Retinal pigment epithelial cell (primary cell): ENCODE data around the gene PIMREG.

Source experiments
- DNase-seq: peaks from one replicate; pipeline ENCODE4 v3.0.0-alpha.2; 2010; ENCODE audit warnings: low read depth
- H3K4me3 ChIP-seq: 2 replicates; pipeline ENCODE4 v1.5.1; 2011; ENCODE audit warnings: mild to moderate bottlenecking, low read length, control low read depth, moderate library complexity
- TF ChIP-seq, protein P1 (sequence below): conservative IDR thresholded peaks from 2 replicates; pipeline ENCODE4 v1.5.1; 2011; ENCODE audit warnings: low read depth, low read length, control low read depth, inconsistent platforms

Gene PIMREG

GRCh38 chr17:6474376-6474775 is 30.1 kb downstream of the PIMREG start:
- TF ChIP-seq, protein P1, sequence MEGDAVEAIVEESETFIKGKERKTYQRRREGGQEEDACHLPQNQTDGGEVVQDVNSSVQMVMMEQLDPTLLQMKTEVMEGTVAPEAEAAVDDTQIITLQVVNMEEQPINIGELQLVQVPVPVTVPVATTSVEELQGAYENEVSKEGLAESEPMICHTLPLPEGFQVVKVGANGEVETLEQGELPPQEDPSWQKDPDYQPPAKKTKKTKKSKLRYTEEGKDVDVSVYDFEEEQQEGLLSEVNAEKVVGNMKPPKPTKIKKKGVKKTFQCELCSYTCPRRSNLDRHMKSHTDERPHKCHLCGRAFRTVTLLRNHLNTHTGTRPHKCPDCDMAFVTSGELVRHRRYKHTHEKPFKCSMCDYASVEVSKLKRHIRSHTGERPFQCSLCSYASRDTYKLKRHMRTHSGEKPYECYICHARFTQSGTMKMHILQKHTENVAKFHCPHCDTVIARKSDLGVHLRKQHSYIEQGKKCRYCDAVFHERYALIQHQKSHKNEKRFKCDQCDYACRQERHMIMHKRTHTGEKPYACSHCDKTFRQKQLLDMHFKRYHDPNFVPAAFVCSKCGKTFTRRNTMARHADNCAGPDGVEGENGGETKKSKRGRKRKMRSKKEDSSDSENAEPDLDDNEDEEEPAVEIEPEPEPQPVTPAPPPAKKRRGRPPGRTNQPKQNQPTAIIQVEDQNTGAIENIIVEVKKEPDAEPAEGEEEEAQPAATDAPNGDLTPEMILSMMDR: no peak
- no peak overlapping the region for H3K4me3 ChIP-seq
- DNase-seq: no peak

DNA sequence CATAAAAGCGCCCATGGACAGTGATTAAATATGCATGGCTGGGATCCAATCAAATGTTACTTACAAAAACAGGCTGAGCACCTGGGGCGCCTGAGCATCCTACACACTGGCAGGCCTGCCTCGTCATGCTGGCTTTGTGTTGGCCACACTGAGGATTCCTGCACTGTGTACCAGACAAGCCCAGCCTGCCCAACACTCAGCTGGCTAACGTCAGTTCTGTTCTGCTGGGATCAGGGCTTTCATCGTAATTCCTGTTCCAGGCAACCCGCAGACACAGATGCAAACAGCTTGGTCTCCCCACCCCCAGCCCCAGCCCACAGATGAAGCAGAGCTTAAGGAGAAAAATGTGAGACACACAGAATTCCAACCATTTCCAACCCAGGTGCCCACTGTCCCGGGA is 30.7 kb downstream of the PIMREG start:
- H3K4me3 ChIP-seq: no peak overlapping the region
- no peak for DNase-seq
- TF ChIP-seq, protein P1: no peak

GRCh38 chr17:6475411-6475810 is 31.2 kb downstream of the PIMREG start:
- TF ChIP-seq, protein P1: no peak
- no peak overlapping the region for H3K4me3 ChIP-seq
- DNase-seq: no peak

DNA sequence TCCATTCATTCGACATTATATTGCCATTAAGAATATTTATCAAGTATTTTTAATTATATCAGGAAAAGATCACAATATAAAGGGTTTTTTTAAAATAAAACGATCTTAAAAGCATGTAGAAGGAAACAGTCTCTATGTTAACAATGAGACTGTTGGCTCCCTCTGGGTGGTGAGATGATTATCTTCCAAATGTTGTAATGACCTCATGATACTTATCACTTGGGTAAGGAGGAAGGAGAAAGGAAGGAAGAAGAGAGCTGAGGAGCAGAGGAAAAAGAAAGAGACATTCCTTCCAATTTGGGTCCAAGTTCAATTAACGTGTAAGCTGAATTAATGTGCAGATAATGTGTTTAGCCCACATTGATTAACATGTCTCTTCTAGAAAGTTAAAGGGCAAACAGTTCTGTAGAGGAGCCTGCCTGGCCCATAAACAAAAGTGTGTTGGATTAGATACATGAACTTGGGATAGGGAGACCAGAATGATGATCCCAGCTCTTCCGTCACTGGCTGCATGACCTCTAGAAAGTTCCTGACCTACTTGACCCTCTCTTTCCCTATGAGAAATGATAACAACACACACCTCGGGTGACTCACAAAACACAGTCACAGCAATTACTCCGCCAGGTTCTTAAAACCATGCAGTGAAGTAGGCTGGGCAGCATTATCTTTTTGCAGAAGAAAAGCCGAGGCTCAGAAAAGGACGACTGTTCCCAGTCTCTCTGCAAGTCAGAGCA is 32.0 kb downstream of the PIMREG start:
- TF ChIP-seq, protein P1: no peak
- DNase-seq: no peak
- no peak overlapping the region for H3K4me3 ChIP-seq

DNA sequence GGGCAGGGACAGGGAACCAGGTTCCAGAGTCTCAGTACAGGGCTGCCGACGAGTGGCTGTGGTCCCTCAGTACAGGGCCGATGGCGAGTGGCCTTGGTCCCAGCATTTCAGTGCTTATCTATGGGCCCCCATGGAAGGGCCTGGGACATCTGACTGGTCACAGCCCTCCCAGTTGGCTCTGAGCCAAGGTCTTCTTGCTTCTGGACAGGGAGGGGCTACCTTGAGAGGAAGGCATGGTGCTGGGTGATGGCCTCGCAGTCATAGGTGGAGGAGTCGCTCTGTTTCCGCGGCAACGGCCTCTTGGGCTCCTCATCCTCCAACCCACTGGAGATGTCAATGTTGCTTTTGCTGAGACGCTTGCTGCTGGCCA is 32.5 kb downstream of the PIMREG start:
- DNase-seq: no peak
- H3K4me3 ChIP-seq: no peak overlapping the region
- TF ChIP-seq, protein P1: no peak

DNA sequence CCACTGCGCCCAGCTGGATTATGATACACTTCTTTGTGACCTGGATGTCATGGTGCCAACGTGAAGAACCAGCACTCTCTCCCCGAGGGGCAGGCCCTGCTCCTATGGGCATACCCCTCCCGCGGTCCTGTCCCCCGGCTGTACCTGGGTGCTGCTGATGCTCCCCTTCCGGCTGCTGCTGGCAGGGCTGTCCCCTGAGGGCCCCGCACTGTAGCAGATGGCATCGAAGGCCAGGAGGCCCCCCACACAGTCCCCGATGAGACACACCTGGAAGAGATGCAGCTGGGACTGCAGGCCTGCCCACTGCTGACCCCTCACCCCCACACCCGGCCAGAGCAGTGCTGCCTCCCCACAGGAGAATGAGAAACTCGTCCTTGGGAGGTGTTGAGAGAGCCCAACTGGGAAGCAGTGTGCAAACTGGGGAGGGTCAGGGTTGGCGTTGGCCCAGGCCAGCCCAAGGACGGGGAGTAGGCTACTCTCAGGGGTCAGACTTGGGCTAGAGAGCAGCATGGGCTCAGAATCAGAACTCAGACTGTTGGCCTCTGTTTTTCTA is 33.7 kb downstream of the PIMREG start:
- no peak overlapping the region for H3K4me3 ChIP-seq
- DNase-seq: no peak
- TF ChIP-seq, protein P1: no peak

GRCh38 chr17:6478486-6478885 is 34.2 kb downstream of the PIMREG start:
- no peak overlapping the region for H3K4me3 ChIP-seq
- no peak for DNase-seq
- TF ChIP-seq, protein P1: no peak
